ENCODE measurements around the gene MRPL16.
A peak's percentile ranks its signal among the peaks of the same experiment; 100 is the strongest.
"Not testable (repeated sequence)": the region's sequence is repeated elsewhere in the genome, so short reads cannot be mapped to it uniquely, and the experiment has no call there.

Gene MRPL16

DNA sequence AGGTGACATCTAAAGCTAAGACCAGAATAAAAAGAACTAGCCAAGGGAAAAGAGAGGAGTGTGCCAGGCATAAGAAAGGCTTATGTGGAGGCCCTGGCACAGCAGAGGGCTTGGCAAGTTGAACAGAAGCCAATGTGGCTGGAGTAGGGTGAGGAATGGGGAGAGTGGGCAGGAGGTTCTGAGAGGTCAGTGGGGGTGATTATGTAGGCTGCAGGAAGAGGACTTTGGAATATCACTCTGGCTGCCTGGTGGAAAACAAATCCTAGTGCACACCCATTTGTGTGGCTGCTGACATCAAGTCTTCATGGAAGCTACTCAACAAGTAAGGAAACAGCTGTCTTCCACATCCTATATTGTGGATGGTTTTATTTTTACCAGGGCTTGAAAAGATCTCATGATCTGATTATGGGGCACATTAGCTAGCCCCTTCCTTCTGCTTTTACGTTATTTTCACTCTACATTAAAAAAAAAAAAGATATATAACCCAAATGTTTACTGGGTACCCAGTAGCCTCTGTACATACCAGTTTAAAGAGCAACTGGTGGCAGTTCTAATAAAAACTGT, 3.4 kb downstream of the MRPL16 start:
- no peak for DNase-seq

DNA sequence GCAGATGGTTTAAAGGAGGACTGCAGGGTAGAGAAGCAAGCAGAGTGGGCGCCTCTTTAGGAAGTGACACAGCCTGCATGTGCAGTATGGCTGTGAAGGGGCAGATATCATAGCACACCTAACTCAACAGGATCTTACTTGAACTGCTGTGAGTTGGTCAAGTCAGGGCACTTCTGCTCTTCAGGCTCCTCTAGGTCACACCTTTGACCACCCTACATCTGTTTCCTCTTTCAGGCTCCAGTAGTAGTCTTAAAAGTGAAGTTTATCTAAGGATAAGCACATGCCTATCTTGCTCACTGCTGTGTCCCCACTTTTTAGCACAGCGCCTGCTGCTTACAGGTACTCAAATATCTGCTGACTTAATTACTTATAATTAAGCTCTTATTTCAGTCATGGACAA, 6.5 kb downstream of the MRPL16 start:
- no peak for DNase-seq

DNA sequence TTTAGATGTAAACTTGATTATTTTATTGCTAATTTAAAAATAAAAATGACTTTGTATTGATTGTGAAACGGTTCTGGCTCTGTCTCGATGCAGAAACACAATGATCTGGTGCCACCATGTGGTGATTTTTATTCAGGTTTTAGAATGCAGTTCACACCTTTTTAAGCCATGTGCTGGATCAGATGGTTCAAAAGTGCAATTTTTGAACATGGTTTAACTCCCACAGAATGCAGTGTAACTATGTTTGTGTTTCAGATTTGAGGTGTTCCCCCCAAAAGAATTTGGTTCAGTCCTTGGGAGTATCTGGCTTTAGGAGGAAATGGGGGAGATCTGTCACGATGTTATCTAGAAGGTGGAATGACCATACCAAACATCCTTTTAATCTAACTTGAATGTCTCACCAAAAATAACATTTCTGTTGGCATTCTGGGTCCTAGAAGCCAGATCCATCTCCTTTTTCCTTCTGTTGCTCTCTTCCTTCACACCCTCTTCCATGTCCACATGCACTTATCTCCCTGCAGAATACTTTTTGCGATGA, 7.9 kb downstream of the MRPL16 start:
- DNase-seq, result peak; percentile 83

DNA sequence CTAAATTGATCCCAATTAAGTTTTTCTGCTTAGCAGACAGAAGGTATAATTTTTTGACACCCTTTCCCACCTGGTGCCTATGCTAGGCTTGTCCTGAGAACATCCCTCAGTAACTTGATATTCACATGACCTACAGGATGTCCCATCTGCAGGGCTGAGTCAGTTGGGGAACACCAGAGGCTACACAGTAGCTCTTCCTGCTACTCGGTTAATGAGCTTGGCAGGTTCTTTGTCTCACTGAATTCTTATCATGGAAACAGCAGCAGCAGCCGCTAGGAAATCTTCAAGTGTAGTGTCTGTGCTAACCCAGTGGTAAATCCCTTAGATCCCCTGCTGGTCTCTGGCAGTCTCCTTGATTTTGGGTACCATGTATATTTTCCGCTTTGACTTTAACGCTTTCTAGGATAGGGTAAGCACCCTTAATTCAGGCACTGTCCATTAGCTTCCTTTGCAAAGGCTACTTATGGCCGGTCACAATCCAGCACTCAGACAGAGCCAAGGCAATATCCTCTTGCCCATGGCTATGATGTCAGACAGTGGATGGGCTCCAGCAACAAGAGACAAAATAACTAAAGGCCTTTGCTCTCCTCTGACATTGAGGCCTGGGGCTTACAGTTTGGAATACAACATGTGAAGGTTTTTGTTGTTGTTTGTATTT, 8.5 kb downstream of the MRPL16 start:
- no peak for DNase-seq

DNA sequence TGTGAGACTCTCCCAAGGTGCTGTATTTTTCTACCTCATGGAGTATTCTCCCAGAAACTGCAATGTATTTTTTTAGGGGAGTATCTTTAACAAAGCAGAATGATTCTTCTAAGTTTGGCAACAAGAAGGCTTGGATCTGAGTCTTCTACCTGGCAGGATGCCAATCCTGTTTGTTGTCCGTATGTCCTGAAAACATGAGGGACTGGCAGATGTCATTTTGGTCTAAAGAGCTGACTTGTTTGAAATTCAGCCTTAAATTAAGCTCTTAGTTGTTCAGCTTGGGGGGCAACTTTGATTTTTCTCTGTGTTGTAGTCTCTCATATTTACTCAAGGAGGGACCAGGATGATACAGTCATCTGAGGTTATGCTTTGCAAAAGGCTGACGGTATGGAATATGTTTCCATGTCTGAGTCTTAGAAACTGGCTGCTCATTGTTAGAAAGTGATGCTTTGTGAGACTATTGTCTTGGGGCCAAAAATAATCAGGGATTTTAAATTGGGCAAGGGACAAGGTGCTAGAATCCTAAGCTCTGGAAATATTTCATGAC, 9.3 kb downstream of the MRPL16 start:
- no peak for DNase-seq

- DNase-seq, result no peak
Observed at GRCh38 chr11:59800390-59801025, 10.1 kb downstream of the MRPL16 start.

DNA sequence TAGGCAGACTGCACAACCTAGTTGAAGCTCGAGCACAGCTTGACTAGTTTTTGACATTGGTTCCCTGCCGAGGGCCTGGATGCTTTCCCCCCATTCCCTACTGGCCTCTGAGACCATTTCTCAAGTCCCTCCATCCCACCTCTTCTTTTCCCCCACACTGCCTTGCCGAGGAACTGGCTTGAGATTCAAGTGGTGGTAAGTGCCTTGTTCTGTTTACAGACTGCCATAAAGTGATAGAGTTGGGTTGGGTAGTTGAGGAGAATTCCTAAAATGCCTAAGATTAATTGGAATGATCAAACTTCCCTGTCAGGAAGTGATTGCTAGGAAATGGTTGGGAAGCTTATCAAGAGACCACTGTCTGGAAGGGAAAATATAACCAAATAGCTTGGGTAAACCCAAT, 16.2 kb downstream of the MRPL16 start:
- no peak for DNase-seq

DNA sequence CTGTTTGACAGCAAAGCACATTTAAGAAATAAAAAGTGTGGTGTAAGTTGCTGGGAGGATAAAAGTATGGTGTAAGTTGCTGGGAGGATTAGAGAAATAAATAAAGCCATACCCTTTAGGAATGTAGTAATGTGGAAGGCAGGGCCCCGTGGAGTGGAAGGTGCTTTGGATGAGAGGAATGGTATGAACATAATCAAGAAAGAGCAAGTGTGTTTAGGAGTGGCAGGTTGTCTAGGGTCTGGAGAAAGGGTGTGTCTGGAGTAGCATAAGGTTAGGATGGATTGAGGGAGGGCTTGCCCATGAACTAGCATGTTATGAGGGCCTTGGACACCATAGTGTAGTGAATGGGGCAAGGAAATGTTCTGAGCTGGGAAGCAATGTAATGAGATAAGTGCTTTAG, 18.1 kb downstream of the MRPL16 start:
- no peak for DNase-seq

DNA sequence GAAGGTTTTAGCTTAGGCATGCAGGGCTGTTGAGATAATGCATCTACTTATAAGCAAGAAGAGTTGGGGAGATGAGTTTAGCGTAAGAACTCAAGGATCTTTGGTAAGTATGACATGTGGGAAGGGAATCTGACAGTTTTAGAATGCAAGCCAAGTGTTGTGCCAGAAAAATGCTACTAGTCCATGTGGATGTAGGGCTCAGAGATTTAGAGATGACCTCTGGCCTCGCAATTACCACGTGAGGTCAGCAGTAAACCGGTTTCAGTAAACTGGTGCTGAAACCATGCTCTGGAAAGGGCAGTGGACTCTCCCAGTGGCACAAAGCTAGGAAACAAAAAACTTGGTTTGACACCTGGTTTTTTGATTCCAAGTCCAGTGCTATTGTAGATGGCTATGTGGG, 18.9 kb downstream of the MRPL16 start:
- DNase-seq, result no peak

GRCh38 chr11:59787816-59788215, 22.8 kb downstream of the MRPL16 start:
- no peak for DNase-seq

- DNase-seq, result no peak
Observed at GRCh38 chr11:59787255-59787588, 23.4 kb downstream of the MRPL16 start.

GRCh38 chr11:59785818-59786217, 24.8 kb downstream of the MRPL16 start:
- DNase-seq, result no peak

GRCh38 chr11:59784441-59784840, 26.1 kb downstream of the MRPL16 start:
- not testable (repeated sequence) for DNase-seq

- peak; percentile 12 for DNase-seq
Observed at GRCh38 chr11:59783632-59784090, 26.9 kb downstream of the MRPL16 start.

GRCh38 chr11:59782080-59782479, 28.5 kb downstream of the MRPL16 start:
- DNase-seq, result no peak

- no peak for DNase-seq
Observed at GRCh38 chr11:59779487-59779886, 31.1 kb downstream of the MRPL16 start.

GRCh38 chr11:59778122-59778521, 32.5 kb downstream of the MRPL16 start:
- no peak for DNase-seq

DNA sequence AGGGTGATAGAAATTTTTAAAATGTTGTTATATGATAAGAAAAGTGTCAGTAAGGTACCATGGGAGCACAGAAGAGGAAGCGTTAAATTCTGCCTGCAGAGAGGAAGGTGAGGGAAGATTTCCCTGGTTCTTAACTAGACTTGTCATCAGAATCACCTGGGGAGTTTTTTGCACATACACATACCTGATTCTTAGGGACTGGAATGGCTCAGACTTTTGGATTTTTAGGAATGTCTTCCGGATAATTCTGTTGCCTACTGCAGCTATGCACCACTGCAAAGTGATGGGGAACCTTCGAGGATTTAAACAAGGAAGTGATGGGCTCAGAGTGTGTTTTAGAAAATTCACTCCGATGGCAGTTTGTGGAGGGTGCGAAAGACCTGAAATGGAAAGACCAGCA, 33.5 kb downstream of the MRPL16 start:
- no peak for DNase-seq

GRCh38 chr11:59776210-59777066, 34.1 kb downstream of the MRPL16 start:
- DNase-seq, result no peak

- DNase-seq, result no peak
Observed at GRCh38 chr11:59773083-59773440, 37.5 kb downstream of the MRPL16 start.

- no peak for DNase-seq
Observed at GRCh38 chr11:59771605-59772004, 39.0 kb downstream of the MRPL16 start.

DNA sequence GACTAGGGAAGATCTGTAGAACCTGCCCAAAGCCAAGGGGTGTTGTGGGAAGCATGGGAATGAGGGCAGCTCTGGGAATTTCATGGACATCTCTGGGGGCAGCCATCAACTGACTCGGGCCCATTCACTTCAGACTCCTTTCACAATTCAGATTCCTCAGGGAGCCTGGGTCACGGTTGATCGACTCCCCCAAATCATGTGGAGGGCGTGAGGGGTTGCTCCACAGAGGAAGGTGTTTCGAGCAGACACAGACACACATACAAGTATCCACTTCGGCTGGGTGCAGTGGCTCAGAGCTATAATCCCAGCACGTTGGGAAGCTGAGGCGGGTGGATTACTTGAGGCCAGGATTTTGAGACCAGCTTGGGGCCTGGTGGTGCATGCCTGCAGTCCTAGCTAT, 39.7 kb downstream of the MRPL16 start:
- no peak for DNase-seq

DNA sequence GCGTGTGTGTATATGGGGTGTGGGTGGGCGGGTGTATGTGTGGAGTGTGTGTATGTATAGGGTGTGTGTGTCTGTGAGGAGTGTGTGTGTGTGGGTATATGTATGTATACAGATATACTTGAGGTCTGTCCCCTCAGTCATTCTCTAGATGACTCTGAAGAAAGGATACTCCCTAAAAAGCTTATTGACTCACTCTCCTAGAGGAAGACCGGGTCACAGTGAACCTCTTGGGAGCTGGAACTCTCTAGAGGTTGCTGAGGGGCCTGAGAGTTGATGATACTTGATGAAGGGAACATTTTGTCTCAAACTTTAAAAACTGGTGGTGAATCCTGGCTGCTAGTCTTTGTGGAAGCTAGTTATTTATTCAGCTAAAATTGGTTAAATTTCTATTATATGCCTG, 40.3 kb downstream of the MRPL16 start:
- DNase-seq, result no peak

All from OCI-M1 (cell line).